HFFc6 (cell line): ENCODE data around the gene WNT4. TPM values are rescaled to one million over a fixed set of nuclear protein-coding genes. Genes with fewer than 3 reads are reported as not detected.

Source experiments
- DNase-seq: peaks from one replicate; pipeline ENCODE4 v3.0.0-alpha.2; 2018
- H3K27ac Mint-ChIP-seq: 2 replicates; pipeline ENCODE4 v1.8.0; 2020; ENCODE audit warnings: mild to moderate bottlenecking, mixed read lengths
- H3K27me3 Mint-ChIP-seq: 2 replicates; pipeline ENCODE4 v1.8.0; 2021; ENCODE audit warnings: mild to moderate bottlenecking, moderate library complexity, mixed read lengths; ENCODE audit not compliant: insufficient read depth
- H3K36me3 Mint-ChIP-seq: 2 replicates; pipeline ENCODE4 v1.8.0; 2021; ENCODE audit warnings: low read depth, mixed read lengths
- H3K4me1 Mint-ChIP-seq: 2 replicates; pipeline ENCODE4 v1.8.0; 2020; ENCODE audit warnings: low read depth, mixed read lengths
- H3K4me3 Mint-ChIP-seq: 2 replicates; pipeline ENCODE4 v1.8.0; 2020; ENCODE audit warnings: mild to moderate bottlenecking, moderate library complexity, mixed read lengths
- H3K9me3 Mint-ChIP-seq: 2 replicates; pipeline ENCODE4 v1.8.0; 2020; ENCODE audit warnings: mild to moderate bottlenecking, mixed read lengths
- total RNA-seq, 6 experiments: library from RNA; stranded (reverse); fragmentation: NEBNext Ultra II Directional; extraction: Animal tissue kit (Norgen Biotek cat#: 25700); gene quantifications; 2 replicates in 1 of 6; 3 replicates in 5 of 6; pipeline ENCODE4 v1.2.3, GENCODE V29; 2021
- TF ChIP-seq, protein P1 (sequence below): fragments of 200-600 bp; sonication (generic); IDR thresholded peaks from 2 replicates; pipeline ENCODE4 v1.5.0; 2021; ENCODE audit warnings: antibody characterized with exemption, mild to moderate bottlenecking

The WNT4 gene
- total RNA-seq, 6 experiments from 2014 or later: not detected

GRCh38 chr1:22090867-22091266 lies 52.0 kb downstream of the WNT4 start:
- H3K9me3 Mint-ChIP-seq: no peaks in the 10 kb centered on the region
- H3K27ac Mint-ChIP-seq: peak overlapping the region; percentile 22
- no peaks in the 10 kb centered on the region for H3K27me3 Mint-ChIP-seq
- DNase-seq: no peak
- peaks cover 82% of the 10 kb centered on the region for H3K4me1 Mint-ChIP-seq
- H3K36me3 Mint-ChIP-seq: peaks cover 45% of the 10 kb centered on the region
- TF ChIP-seq, protein P1, sequence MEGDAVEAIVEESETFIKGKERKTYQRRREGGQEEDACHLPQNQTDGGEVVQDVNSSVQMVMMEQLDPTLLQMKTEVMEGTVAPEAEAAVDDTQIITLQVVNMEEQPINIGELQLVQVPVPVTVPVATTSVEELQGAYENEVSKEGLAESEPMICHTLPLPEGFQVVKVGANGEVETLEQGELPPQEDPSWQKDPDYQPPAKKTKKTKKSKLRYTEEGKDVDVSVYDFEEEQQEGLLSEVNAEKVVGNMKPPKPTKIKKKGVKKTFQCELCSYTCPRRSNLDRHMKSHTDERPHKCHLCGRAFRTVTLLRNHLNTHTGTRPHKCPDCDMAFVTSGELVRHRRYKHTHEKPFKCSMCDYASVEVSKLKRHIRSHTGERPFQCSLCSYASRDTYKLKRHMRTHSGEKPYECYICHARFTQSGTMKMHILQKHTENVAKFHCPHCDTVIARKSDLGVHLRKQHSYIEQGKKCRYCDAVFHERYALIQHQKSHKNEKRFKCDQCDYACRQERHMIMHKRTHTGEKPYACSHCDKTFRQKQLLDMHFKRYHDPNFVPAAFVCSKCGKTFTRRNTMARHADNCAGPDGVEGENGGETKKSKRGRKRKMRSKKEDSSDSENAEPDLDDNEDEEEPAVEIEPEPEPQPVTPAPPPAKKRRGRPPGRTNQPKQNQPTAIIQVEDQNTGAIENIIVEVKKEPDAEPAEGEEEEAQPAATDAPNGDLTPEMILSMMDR: no peak
- H3K4me3 Mint-ChIP-seq: no peak overlapping the region

- Mint-ChIP-seq H3K4me1 (peaks cover 73% of the 10 kb centered on the region), H3K27me3 (no peaks in the 10 kb centered on the region), H3K9me3 (no peaks in the 10 kb centered on the region), H3K4me3 (peak overlapping the region; percentile 10), H3K27ac (peak overlapping the region; percentile 60), H3K36me3 (peaks cover 47% of the 10 kb centered on the region)
- DNase-seq: no peak
- TF ChIP-seq, protein P1: no peak
Measured at GRCh38 chr1:22089787-22090186, 53.1 kb downstream of the WNT4 start.

GRCh38 chr1:22089134-22089571 lies 53.7 kb downstream of the WNT4 start:
- TF ChIP-seq, protein P1: no peak
- H3K36me3 Mint-ChIP-seq: peaks cover 50% of the 10 kb centered on the region
- no peaks in the 10 kb centered on the region for H3K9me3 Mint-ChIP-seq
- peak overlapping the region; percentile 66 for H3K27ac Mint-ChIP-seq
- no peak for DNase-seq
- H3K27me3 Mint-ChIP-seq: peaks cover 2% of the 10 kb centered on the region; the same call in 1 of the 2 replicates
- peaks cover 70% of the 10 kb centered on the region for H3K4me1 Mint-ChIP-seq
- H3K4me3 Mint-ChIP-seq: 0 out of 2 replicates have a peak overlapping the region, but pooled peaks have one; percentile 25

DNA sequence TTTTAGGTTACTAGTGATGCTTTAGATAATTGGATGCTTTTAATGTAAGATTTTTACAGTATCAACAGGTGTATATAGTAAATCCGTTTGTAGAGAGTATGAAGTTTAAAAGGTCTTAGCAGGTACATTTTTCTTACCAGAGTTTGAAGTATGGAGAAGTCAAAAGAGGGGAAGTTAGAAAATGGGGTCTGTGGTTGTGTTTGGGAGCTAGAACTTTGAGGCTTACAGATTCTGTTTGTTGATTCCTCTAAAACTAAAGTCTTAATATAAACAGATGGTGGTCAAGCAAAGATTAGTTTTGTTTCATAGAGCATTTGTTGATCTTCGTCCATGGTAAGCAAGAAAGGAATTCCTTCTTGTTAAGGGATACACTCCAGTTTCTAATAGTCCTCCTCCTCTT lies 54.6 kb downstream of the WNT4 start:
- H3K36me3 Mint-ChIP-seq: peaks cover 44% of the 10 kb centered on the region
- TF ChIP-seq, protein P1: no peak
- peaks cover 65% of the 10 kb centered on the region for H3K4me1 Mint-ChIP-seq
- H3K4me3 Mint-ChIP-seq: no peak overlapping the region
- H3K27me3 Mint-ChIP-seq: peaks cover 2% of the 10 kb centered on the region; the same call in 1 of the 2 replicates
- no peak for DNase-seq
- peak overlapping the region; percentile 66 for H3K27ac Mint-ChIP-seq
- H3K9me3 Mint-ChIP-seq: no peaks in the 10 kb centered on the region

- H3K9me3 Mint-ChIP-seq: no peaks in the 10 kb centered on the region
- peaks cover 2% of the 10 kb centered on the region; the same call in 1 of the 2 replicates for H3K27me3 Mint-ChIP-seq
- peaks cover 27% of the 10 kb centered on the region for H3K36me3 Mint-ChIP-seq
- no peak for DNase-seq
- no peak overlapping the region for H3K27ac Mint-ChIP-seq
- H3K4me3 Mint-ChIP-seq: no peak overlapping the region
- H3K4me1 Mint-ChIP-seq: peaks cover 46% of the 10 kb centered on the region
- TF ChIP-seq, protein P1: no peak
Measured at GRCh38 chr1:22080191-22080590, 62.7 kb downstream of the WNT4 start.
